ENCODE results near the gene B2M. TPM values are rescaled to one million over a fixed set of nuclear protein-coding genes. Genes with fewer than 3 reads are reported as not detected.
"Not testable (repeated sequence)": the region's sequence is repeated elsewhere in the genome, so short reads cannot be mapped to it uniquely, and the experiment has no call there.

Gene B2M
- total RNA-seq, 1 experiment from 2014 or later: 2,330 TPM

- DNase-seq (ENCODE audit: low read depth): no peak
Measured at GRCh38 chr15:44698641-44699040, 12.7 kb upstream of the B2M start.

GRCh38 chr15:44700676-44701075, 10.6 kb upstream of the B2M start:
- DNase-seq (ENCODE audit: low read depth): not testable (repeated sequence)

GRCh38 chr15:44705986-44706385, 5.3 kb upstream of the B2M start:
- no peak for DNase-seq (ENCODE audit: low read depth)

DNA sequence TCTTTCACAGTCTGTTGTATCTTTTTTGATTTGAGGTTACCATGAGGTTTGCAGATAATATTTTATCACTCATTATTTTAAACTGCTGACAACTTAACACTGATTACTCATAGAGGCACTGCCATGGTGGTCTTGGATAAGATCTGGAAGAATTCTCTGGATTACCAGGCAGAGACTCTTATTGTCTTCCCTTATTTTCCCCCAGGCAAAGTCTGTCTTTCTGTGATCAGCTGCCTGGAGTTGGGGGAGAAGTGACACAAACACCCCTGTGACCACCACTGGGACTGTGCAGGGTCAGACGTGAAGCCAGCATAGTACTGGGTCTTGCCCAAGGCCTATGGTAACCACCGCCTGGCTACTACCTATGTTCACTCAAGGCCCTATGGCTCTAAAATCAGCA, 4.9 kb upstream of the B2M start:
- no peak for DNase-seq (ENCODE audit: low read depth)

DNA sequence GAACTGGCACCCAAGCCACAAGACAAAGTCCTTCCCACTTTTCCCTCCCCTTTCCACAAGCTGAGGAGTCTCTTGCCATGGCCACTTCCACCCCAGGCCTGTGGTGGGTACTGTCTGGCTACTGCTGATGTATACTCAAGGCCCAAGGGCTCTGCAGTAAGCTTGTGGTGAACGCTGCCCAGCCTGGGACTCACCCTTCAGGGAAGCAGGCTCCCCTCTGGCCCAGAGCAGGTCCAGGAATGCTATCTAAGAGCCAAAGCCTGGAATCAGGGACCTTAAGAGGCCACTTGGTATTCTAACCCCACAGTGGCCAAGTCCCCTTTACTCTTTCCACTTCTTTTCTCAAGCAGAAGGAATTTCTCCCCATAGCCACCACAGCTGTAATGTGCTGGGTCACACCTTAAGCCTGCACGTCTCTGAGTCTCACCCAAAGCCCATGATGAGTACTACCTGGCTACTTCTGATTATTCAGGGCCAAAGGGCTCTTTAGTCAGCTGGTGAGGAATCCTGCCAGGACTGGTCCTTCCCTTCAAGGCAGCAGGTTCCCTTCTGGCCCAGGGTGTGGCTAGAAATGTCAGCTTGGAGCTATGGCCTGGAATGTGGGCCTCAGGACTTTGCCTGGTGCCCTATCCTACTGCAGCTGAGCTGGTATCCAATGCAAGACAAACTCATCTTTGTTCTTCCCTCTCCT, 4.2 kb upstream of the B2M start:
- DNase-seq (ENCODE audit: low read depth): no peak

GRCh38 chr15:44710236-44711095, 851 bp upstream of the B2M start:
- peak; percentile 58 for DNase-seq (ENCODE audit: low read depth)

DNA sequence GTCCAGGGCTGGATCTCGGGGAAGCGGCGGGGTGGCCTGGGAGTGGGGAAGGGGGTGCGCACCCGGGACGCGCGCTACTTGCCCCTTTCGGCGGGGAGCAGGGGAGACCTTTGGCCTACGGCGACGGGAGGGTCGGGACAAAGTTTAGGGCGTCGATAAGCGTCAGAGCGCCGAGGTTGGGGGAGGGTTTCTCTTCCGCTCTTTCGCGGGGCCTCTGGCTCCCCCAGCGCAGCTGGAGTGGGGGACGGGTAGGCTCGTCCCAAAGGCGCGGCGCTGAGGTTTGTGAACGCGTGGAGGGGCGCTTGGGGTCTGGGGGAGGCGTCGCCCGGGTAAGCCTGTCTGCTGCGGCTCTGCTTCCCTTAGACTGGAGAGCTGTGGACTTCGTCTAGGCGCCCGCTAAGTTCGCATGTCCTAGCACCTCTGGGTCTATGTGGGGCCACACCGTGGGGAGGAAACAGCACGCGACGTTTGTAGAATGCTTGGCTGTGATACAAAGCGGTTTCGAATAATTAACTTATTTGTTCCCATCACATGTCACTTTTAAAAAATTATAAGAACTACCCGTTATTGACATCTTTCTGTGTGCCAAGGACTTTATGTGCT, 527 bp downstream of the B2M start:
- DNase-seq (ENCODE audit: low read depth): peak; percentile 42

- peak; percentile 80 for DNase-seq (ENCODE audit: low read depth)
Measured at GRCh38 chr15:44712346-44713005, 1.2 kb downstream of the B2M start.

GRCh38 chr15:44713006-44713966, 2.0 kb downstream of the B2M start:
- DNase-seq (ENCODE audit: low read depth): peak; percentile 53

- DNase-seq (ENCODE audit: low read depth): no peak
Measured at GRCh38 chr15:44715142-44715796, 4.0 kb downstream of the B2M start.

DNA sequence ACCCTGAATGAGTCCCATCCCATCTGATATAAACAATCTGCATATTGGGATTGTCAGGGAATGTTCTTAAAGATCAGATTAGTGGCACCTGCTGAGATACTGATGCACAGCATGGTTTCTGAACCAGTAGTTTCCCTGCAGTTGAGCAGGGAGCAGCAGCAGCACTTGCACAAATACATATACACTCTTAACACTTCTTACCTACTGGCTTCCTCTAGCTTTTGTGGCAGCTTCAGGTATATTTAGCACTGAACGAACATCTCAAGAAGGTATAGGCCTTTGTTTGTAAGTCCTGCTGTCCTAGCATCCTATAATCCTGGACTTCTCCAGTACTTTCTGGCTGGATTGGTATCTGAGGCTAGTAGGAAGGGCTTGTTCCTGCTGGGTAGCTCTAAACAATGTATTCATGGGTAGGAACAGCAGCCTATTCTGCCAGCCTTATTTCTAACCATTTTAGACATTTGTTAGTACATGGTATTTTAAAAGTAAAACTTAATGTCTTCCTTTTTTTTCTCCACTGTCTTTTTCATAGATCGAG, 4.5 kb downstream of the B2M start:
- DNase-seq (ENCODE audit: low read depth): no peak

DNA sequence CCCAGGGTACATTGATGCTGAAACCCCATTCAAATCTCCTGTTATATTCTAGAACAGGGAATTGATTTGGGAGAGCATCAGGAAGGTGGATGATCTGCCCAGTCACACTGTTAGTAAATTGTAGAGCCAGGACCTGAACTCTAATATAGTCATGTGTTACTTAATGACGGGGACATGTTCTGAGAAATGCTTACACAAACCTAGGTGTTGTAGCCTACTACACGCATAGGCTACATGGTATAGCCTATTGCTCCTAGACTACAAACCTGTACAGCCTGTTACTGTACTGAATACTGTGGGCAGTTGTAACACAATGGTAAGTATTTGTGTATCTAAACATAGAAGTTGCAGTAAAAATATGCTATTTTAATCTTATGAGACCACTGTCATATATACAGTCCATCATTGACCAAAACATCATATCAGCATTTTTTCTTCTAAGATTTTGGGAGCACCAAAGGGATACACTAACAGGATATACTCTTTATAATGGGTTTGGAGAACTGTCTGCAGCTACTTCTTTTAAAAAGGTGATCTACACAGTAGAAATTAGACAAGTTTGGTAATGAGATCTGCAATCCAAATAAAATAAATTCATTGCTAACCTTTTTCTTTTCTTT, 5.8 kb downstream of the B2M start:
- DNase-seq (ENCODE audit: low read depth): no peak

GRCh38 chr15:44718180-44718926, 7.0 kb downstream of the B2M start:
- DNase-seq (ENCODE audit: low read depth): no peak

DNA sequence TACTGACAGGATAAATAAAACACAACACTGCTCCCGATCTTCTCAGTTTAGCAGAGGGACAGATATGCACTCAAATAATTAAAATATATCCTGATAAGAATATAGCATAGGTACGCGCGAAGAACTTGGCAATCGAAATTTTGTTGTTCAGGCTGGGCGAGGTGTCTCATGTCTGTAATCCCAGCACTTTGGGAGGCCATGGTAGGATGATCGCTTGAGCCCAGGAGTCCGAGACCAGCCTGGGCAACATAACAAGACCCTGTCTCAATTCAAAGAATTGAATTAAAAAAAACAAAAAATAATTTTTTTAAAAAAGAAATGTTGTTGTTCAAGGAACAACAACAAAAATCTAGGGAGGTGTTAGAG, 7.6 kb downstream of the B2M start:
- no peak for DNase-seq (ENCODE audit: low read depth)

DNA sequence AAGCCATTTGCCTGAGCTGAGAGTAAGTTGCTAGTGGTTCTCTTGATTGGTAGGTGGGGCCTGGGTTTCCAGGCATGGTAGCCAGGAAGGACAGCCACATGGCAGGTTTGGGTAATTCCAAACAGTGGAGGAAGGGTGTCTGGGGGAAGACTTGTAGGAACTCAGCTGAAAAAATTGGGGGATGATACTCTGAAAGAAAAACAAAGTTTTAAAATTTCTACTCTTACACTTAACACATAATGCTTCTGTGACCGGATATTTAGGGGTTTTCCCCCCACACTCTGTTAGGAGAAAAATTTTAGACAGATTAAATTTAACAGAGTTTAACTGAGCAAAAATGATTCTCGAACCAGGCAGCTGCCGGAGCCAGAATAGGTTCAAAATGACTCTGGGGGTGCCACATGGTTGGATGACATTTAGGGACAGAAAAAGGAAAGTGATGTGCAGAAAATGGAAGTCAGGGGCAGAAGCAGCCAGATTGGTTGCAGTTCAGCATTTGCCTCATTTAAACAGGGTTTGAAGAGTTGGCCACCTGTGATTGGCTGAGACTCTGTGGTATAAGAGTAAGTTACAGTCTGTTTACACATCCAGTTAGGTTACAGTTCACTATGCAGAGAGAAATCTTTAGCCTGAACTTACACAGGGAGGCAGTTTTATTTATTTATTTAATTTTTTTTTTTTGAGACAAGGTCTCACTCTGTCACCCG, 8.1 kb downstream of the B2M start:
- peak; percentile 34 for DNase-seq (ENCODE audit: low read depth)

DNA sequence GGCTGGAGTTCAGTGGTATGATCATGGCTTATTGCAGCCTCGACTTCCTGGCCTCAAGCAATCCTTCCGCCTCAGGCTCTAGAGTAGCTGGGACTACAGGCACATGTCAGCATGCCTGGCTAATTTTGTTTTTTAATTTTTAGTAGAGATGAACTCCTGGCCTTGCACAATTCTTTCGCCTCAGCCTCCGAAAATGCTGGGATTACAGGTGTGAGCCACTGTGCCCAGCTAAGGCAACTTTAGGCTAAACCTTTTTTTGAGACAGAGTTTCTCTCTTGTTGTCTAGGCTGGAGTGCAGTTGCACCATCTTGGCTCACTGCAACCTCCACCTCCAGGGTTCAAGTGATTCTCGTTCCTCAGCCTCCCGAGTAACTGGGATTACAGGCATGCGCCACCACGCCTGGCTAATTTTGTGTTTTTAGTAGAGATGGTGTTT, 8.7 kb downstream of the B2M start:
- DNase-seq (ENCODE audit: low read depth): not testable (repeated sequence)

DNA sequence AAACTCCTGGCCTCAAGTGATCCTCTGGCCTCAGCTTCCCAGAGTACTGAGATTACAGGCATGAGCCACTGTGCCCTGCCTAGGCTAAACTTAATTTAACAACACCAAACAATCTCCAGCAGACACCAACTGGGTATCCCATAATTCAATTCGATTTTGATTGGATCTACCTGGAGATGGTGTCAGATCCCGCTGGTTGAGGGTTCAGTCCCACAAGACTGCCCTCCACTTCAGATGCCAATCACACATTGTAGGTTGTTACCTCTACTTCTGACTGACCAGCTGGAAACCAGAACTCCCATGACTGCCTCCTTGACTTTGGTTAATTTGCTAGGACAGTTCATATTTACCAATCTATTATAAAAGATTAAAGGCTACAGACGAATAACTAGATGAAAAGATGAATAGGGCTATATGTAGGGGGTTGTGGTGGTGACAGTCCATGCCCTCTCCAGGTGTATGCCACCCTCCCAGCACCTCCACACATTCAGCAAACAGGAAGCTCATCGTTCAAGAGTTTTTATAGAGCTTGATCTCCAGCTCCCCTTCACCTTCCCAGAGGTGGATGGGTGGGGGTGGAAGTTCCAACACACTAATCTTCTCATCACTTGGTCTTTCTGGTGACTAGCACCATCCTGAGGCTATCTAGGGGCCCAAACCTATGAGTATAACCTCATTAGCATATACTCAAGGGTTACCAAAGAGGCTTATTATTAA, 9.3 kb downstream of the B2M start:
- DNase-seq (ENCODE audit: low read depth): no peak

GRCh38 chr15:44722011-44722410, 10.7 kb downstream of the B2M start:
- DNase-seq (ENCODE audit: low read depth): no peak
